Left lobe of liver (tissue), 2 donors: ENCODE results near the gene C9orf50. TPM values are rescaled to one million over a fixed set of nuclear protein-coding genes. Genes with fewer than 3 reads are reported as not detected.

Experiments
- ATAC-seq: fragments of 200-7000 bp; cut with Tn5 transposase; one replicate; pipeline ENCODE4 v1.9.1; 2020; ENCODE audit warnings: mild to moderate bottlenecking, moderate library complexity
- DNase-seq: peaks from one replicate; pipeline ENCODE4 v3.0.0-alpha.2; 2020; ENCODE audit warnings: low spot score
- total RNA-seq: library from RNA; stranded (reverse); gene quantifications from one replicate; pipeline ENCODE4 v1.2.1, GENCODE V29; 2021
- donor health status: DM: no; HTN: no; CAD: no; lungs with moderate emphysema.
- donor health status: DM: no; HTN: yes; CAD: no.

Gene C9orf50
- total RNA-seq, 1 donor from 2014 or later = not detected

DNA sequence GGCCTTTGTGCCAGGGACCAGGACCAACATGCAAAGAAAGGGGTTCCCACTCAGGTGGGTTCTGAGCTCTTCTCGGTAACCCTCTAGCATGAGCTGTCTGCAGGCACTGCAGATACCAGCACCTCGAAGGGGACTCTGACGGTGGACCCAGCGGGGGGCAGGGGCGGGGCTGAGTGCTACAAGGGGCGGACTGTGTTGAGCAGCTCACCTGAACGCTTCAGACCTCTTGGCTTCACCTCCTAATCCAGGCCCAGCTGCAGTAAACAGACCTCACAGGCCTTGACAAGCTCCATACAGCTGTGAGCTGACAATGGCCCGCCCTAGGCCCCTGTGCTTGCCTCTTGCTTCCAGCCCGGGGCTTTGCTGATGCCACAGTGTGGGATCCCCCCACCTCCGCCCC lies 48.4 kb downstream of the C9orf50 start:
- DNase-seq = no peak
- ATAC-seq = no peak

GRCh38 chr9:129572052-129572425 lies 48.9 kb downstream of the C9orf50 start:
- DNase-seq (no peak), ATAC-seq (no peak)

DNA sequence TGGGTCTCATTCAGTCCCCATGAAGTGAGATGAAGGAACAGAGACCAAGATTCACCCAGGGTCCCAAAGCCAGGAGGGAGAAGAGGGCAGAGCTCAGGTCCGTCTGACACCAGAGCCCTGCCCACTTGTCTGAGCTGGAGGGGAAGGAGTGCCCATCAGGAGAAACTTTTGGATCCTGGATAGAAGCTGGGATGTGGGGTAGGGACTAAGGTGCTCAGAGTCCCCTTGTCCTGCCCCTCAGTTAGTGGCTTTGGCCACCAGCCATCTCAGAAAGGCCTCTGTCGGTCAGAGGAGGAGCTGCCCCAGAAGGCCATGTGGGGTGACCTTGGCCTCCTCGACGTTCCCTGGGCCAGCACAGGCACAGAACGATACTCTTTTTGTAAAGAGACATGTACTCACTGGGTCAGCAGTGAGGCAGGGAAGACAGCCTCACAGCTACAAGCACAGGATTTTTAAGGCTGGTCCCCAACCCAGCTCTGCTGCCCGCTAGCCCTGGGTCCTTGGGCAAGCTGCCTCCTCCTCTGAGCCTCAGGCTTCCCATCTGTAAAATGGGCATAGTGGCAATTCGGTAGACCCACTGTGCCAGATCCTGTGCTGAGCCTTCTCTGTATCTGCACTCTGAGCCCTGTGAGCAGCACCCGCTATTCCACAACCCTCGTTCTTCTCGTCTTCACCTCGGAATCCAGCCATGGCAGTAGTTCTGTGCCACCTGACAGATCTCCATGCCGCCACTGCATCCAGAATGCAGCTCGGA lies 49.4 kb downstream of the C9orf50 start:
- ATAC-seq = no peak
- no peak for DNase-seq

- ATAC-seq (peak; percentile 4), DNase-seq (peak; percentile 75)
Observed at GRCh38 chr9:129570450-129571297, 50.2 kb downstream of the C9orf50 start.

DNA sequence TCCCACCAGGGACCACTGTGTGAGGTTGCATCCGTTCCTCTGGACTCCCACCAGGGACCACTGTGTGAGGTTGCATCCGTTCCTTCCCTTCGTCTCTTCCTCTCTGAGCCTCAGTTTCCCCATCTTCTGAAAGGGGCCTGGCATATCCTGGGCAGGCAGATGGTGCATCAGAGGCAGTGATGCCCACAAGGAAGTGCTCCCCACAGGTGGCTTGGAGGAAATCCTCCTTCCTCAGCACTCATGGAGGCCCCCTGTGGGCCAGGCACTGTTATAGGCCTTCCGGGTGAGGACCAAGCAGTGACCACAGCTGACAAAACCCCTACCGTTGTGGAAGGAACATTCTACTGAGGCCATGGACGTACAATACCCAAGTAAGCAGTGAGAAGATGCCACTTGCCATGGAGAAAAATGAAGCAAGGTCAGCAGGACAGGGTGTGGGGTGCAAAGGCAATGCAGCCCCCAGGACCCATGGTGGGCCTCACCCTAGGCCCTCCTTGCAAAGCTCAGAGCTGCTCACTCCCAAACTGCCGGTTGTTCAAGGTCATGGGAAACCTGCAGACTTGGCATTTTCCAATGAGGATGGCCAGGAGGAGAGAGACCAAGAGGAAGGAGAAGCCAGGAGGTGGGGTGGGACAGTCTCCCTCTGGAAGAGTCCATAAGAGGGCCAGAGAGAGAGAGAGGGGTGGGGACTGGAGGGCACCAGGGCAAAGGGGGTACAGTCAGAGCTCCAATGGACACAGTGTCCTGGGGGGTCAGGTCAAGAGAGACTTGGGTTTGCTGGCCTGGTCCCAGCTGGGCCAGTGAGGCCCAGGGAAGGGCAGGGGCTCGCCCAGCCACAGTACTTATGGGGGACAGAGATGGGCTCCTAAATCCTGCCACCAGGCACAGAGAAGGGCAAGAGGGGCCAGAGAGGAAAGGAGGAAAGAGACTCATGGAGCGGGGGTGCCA lies 51.1 kb downstream of the C9orf50 start:
- ATAC-seq = peak; percentile 22

DNA sequence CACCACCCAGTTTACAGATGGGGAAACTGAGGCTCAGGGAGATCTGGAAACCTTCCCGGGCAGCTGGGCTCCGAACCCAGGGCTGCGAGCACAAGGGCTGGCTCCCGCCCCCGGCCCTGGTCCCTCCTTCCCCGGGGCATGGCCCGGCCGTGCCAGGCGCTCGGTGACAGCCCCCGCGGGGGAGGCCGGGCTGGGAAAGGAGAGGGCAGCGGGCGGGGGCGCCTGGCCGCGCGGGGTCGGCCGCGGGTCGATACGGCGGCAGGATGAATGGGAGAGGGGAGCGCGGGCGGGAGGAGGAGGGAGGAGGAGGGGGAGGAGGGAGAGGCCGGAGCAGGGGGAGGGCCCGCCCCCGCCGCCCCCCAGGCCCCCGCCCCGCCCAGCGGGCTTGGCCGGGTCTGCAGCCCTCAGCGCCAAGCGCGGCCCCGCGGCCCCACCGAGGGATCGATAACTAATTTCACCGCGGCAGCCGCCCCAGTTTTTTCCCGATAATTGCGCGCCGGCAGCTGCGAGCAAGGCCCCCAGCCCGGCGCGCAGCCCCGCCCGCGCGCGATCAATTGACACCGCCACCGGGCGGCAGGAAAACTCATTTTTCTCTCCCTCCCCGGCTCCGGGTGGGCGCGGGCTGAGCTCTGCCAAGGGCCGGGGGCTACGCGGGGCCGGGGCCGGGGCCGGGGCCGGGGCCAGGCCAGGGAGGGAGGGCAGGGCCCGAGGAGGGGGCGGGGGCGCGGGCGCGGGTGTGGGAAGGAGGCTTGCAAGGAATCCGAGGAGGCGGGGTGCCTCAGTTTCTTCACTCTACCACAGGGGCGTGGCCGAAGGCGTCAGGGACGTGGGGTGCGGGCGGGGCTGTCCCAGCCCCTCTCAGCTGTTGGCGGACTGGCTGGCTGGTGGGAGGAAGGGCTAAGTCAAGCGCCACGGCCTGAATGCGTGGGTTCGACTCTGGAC lies 52.1 kb downstream of the C9orf50 start:
- DNase-seq = peak; percentile 93
- peak; percentile 77 for ATAC-seq

More for the DNA sequence above, 51.1 kb downstream of the C9orf50 start:
- DNase-seq = no peak

DNA sequence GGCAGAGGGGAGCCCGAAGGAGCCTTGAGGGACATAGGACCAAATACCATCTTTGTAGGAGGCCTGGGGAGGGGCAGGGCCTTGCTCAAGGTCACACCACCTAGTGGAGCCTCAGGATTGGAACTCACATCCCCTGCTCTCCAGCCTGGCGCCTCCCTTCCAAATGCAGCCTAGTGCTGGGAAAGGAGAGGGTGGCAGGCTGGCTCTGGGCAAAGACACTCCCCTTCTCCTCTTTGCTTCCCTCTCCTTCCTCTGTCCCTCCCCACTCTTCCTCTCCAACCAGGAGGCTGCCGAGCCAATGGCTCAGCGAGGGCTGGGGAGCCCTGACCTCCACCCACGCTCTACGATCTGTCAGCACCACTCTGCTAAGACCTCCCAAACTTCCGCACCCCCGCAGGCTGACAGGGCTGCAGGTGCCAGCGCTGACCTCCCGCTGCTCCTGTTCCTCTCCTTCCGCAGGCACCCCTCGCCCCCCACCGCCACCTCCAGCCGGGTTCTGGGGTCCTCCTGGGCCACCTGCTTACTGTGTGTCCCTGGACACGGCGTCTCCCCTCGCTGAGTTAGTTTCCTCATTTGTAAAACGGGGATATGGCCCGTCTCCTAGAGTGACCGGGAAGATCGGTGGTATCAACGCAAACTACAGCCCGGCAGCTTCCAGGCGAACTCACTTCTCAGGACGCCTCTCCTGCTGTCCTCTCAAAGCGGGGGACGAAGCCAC lies 52.9 kb downstream of the C9orf50 start:
- peak; percentile 73 for ATAC-seq
- peak; percentile 87 for DNase-seq

GRCh38 chr9:129567329-129567728 lies 53.6 kb downstream of the C9orf50 start:
- no peak for ATAC-seq
- DNase-seq = no peak

DNA sequence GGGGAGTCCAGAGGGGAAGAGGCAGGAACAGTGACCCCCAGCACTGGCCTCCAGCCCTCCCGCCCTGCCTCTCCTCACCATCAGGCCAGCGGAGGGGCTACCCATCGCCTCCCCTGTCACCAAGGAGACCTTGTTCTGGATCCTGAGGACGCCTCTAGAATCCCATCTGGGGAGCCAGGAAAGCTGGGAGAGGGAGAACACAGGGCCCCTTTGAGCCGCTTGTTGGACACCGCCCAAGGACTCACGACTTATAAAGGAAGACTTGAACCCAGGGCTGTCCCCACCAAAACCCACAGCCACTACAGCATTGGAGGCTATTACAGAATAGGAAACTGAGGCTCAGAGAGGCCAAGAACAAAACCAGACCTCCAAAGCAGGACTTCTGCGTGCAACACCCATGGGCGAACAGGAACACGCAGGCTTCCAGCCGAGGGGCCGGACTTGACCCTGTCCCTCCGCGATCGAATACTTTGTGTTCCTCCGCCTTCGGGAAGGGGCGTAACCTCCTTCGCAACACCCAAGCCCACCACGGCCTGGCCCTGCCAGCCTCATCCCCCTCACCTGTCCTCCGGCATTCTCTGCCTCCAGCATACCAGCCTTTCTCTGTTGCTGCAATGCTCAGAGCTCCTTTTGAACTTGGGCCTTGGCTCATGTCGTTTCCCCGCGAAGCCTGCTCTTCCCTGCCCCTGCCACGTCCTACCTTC lies 54.2 kb downstream of the C9orf50 start:
- DNase-seq (no peak), ATAC-seq (no peak)

DNA sequence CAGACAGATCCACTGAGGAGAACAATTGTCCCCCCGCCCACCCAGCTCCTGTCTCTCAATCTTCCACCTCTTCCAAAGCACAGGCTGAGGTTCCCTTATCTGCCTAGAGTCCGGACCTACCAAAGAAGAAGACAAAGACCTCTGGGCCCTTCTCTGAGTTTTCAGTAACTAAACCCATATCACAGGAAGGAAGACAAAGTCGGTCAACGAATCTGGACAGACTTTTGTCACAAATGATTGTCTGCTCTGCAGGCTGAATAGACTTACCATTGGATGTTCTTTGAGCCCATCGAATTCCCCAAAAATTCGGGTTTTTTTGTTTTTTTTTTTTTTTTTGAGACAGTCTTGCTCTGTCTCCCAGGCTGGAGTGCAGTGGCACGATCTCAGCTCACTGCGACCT lies 58.0 kb downstream of the C9orf50 start:
- no peak for DNase-seq
- ATAC-seq = no peak

GRCh38 chr9:129562514-129562913 lies 58.4 kb downstream of the C9orf50 start:
- no peak for DNase-seq
- no peak for ATAC-seq

Other genes starting within 250 kb of the C9orf50 start
- 19.9 TPM for gene NTMT1, start 5.1 kb upstream of the C9orf50 start, total RNA-seq
- 6.6 TPM for gene ASB6, start 21.1 kb upstream of the C9orf50 start, total RNA-seq
- gene PRRX2, start 44.5 kb upstream of the C9orf50 start, total RNA-seq = not detected
- not detected for gene PTGES, start 131.9 kb upstream of the C9orf50 start, total RNA-seq
- gene TOR1B, start 182.1 kb upstream of the C9orf50 start, total RNA-seq = 18.7 TPM
- 17.8 TPM for gene TOR1A, start 203.0 kb upstream of the C9orf50 start, total RNA-seq
- gene C9orf78, start 214.2 kb upstream of the C9orf50 start, total RNA-seq = 27.7 TPM
- gene USP20, start 214.4 kb upstream of the C9orf50 start, total RNA-seq = 16.7 TPM